Transverse colon (tissue), 4 donors: ENCODE results near the gene HNRNPA1L2. TPM values are rescaled to one million over a fixed set of nuclear protein-coding genes. Genes with fewer than 3 reads are reported as not detected.
"Not testable (repeated sequence)": the region's sequence is repeated elsewhere in the genome, so short reads cannot be mapped to it uniquely, and the experiment has no call there.

Source experiments
- DNase-seq: peaks from one replicate; pipeline ENCODE4 v3.0.0-alpha.2; 2019
- H3K27ac ChIP-seq, 4 donors: fragments of 200-600 bp; sonication (generic); 2 replicates each; pipeline ENCODE4 v1.5.1; 2016 to 2018; ENCODE audit warnings: inconsistent platforms in 4 of 4
- H3K27me3 ChIP-seq: fragments of 200-600 bp; sonication (generic); 2 replicates; pipeline ENCODE4 v1.5.1; 2017; ENCODE audit warnings: inconsistent platforms
- H3K36me3 ChIP-seq, 4 donors: fragments of 200-600 bp; sonication (generic); 2 replicates each; pipeline ENCODE4 v1.5.1; 2017 to 2019; ENCODE audit warnings: inconsistent platforms in 4 of 4
- H3K4me1 ChIP-seq, 4 donors: fragments of 200-600 bp; sonication (generic); 2 replicates each; pipeline ENCODE4 v1.5.1; 2017 to 2020; ENCODE audit warnings: inconsistent platforms in 4 of 4
- H3K4me3 ChIP-seq, 4 donors: fragments of 200-600 bp; sonication (generic); 1 replicate in 1 of 4; 2 replicates in 3 of 4; pipeline versions ENCODE4 v1.5.1 to v1.6.1; 2017 to 2019; ENCODE audit warnings: inconsistent platforms in 4 of 4
- H3K9me3 ChIP-seq, 2 donors: fragments of 200-600 bp; sonication (generic); 2 replicates each; pipeline ENCODE4 v1.5.1; 2017 to 2019; ENCODE audit warnings: inconsistent platforms in 2 of 2
- EP300 ChIP-seq: sonication (generic); formaldehyde crosslinking; IDR thresholded peaks from one replicate; pipeline ENCODE4 v1.6.1; 2017; ENCODE audit warnings: antibody characterized with exemption, low read depth
- POLR2A ChIP-seq: fragments of 450-650 bp; IDR thresholded peaks from one replicate; pipeline ENCODE4 v1.6.1; 2016; ENCODE audit warnings: antibody characterized with exemption, mild to moderate bottlenecking, moderate library complexity
- POLR2AphosphoS5 ChIP-seq, 3 donors: sonication (generic); formaldehyde crosslinking; IDR thresholded peaks; one replicate each; pipeline ENCODE4 v1.6.1; 2016; ENCODE audit warnings: antibody characterized with exemption in 3 of 3
- WGBS, 2 donors: methylation state at CpG; one replicate each; pipeline ENCODE4 v1.1.5; 2018; ENCODE audit warnings: low coverage in 1 of 2; 5-methylcytosine and 5-hydroxymethylcytosine counted together
- in situ Hi-C, 4 donors: fragments of 200-750 bp; cut with MboI; loops; one replicate each; pipeline versions ENCODE4 v1.15.0 to v1.15.1; 2017; ENCODE audit warnings: low sequenced_read_pairs in 3 of 4, low pct_ligation_motif_present in 1 of 4, low pct_unique_long_range_greater_than_20kb in 1 of 4
- intact Hi-C: fragments of 100-400 bp; cut with DNase I; formaldehyde crosslinking; loops from one replicate; pipeline ENCODE4 v1.15.1; 2023; ENCODE audit warnings: low total_unique reads
- total RNA-seq, 4 donors: library from RNA; depleted of rRNA; stranded (reverse); fragments of >200 nt; gene quantifications; one replicate each; pipeline ENCODE4 v1.1.0, GENCODE V29; 2016
- TF ChIP-seq, protein P1 (sequence below), 5 experiments: fragments of 200-600 bp in 3 of 5; fragments of 450-650 bp in 2 of 5; sonication (generic) in 3 of 5; IDR thresholded peaks; 1 replicate in 2 of 5; 2 replicates in 3 of 5; pipeline ENCODE4 v1.5.1; 2016 to 2017; ENCODE audit warnings: antibody characterized with exemption in 5 of 5, inconsistent platforms in 3 of 5, mild to moderate bottlenecking in 2 of 5, moderate library complexity in 1 of 5

Gene HNRNPA1L2
- total RNA-seq, 4 donors from 2014 or later = 1.5 to 3.3 TPM; not detected in 2

DNA sequence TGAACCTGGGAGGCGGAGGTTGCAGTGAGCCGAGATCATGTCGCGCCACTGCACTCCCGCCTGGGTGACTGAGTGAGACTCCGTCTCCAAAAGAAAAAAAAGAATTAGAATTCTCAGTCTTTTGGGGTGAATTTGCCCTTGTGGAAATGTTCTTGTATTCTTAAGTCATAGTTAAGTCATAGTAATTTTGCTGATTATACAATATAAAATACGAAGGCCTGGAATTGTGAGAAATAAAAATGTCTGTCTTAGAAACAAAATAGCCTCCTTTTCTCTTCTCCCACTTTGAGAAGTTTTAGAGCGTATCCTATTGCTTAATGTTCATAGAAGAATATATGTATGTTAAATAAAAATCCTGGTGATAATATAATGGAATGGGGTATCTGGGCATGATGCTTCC is 28.5 kb downstream of the HNRNPA1L2 start:
- Histone ChIP-seq H3K27me3 (no peaks in the 10 kb centered on the region), H3K36me3 (peaks cover 0 to 40% (median 15%) of the 10 kb centered on the region in 4 donors), H3K27ac (no peak overlapping the region), H3K4me1 (no peaks in the 10 kb centered on the region), H3K4me3 (no peak overlapping the region), H3K9me3 (no peaks in the 10 kb centered on the region)
- 96 to 97% methylated on average over 4 to 8 of the region's 8 CpGs for WGBS, 2 donors
- in situ Hi-C loops (loop anchor here in 3 of 4 donors (25.0 kb wide), 2 partner anchors 208 to 233 kb away; partner anchors contain the start of genes CKAP2 (in 2 of the 3) and VPS36 (in 2 of the 3)), intact Hi-C loops (no loop called here)
- TF ChIP-seq, protein P1, sequence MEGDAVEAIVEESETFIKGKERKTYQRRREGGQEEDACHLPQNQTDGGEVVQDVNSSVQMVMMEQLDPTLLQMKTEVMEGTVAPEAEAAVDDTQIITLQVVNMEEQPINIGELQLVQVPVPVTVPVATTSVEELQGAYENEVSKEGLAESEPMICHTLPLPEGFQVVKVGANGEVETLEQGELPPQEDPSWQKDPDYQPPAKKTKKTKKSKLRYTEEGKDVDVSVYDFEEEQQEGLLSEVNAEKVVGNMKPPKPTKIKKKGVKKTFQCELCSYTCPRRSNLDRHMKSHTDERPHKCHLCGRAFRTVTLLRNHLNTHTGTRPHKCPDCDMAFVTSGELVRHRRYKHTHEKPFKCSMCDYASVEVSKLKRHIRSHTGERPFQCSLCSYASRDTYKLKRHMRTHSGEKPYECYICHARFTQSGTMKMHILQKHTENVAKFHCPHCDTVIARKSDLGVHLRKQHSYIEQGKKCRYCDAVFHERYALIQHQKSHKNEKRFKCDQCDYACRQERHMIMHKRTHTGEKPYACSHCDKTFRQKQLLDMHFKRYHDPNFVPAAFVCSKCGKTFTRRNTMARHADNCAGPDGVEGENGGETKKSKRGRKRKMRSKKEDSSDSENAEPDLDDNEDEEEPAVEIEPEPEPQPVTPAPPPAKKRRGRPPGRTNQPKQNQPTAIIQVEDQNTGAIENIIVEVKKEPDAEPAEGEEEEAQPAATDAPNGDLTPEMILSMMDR (IDR thresholded peaks at IDR 0.05) = no peak
- TF ChIP-seq POLR2A (no peak), EP300 (no peak), POLR2AphosphoS5 (IDR thresholded peaks at IDR 0.05) (no peak)
- no peak for DNase-seq

DNA sequence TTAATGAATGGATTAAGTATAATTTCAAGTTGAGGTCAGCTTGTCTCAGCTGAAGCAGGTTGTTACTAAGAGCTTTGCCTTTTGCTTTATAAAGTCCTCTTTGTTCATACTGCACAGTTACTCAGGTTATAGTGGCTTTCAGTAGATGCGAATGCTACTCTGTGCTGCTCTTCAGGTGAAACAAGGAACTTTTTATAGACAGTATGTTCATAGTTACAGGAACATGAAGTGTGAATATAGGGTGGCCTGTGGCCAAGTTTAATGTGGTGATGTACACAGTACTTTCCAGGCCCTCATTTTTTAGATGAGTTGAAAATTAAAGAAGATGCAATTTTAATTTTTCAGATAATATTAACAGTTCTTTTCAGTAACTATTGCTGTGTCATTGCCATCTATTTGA is 31.2 kb downstream of the HNRNPA1L2 start:
- H3K4me1 ChIP-seq = no peaks in the 10 kb centered on the region
- no peak overlapping the region for H3K27ac ChIP-seq
- in situ Hi-C loops = loop anchor here in 3 of 4 donors (25.0 kb wide), 2 partner anchors 211 to 236 kb away; partner anchors contain the start of genes CKAP2 (in 2 of the 3) and VPS36 (in 2 of the 3)
- TF ChIP-seq POLR2A (no peak), EP300 (no peak), POLR2AphosphoS5 (IDR thresholded peaks at IDR 0.05) (no peak)
- TF ChIP-seq, protein P1 (IDR thresholded peaks at IDR 0.05) = no peak
- no peaks in the 10 kb centered on the region for H3K27me3 ChIP-seq
- intact Hi-C loops = no loop called here
- no peak for DNase-seq
- H3K4me3 ChIP-seq = no peak overlapping the region
- peaks cover 0 to 32% (median 9%) of the 10 kb centered on the region in 4 donors for H3K36me3 ChIP-seq
- WGBS, 2 donors = 84 to 89% methylated on average over 1 of the region's 1 CpG
- H3K9me3 ChIP-seq = no peaks in the 10 kb centered on the region

GRCh38 chr13:52677823-52678222 is 35.6 kb downstream of the HNRNPA1L2 start:
- intact Hi-C loops = no loop called here
- Histone ChIP-seq H3K4me1 (no peaks in the 10 kb centered on the region), H3K36me3 (peaks cover 0 to 52% (median 17%) of the 10 kb centered on the region in 4 donors), H3K27me3 (no peaks in the 10 kb centered on the region), H3K9me3 (no peaks in the 10 kb centered on the region), H3K4me3 (no peak overlapping the region), H3K27ac (no peak overlapping the region)
- WGBS, 2 donors = 97 to 100% methylated on average over 1 of the region's 1 CpG
- in situ Hi-C loops = no loop called here
- DNase-seq = no peak
- no peak for TF ChIP-seq EP300
- no peak for TF ChIP-seq POLR2A
- TF ChIP-seq POLR2AphosphoS5 (IDR thresholded peaks at IDR 0.05) = no peak
- TF ChIP-seq, protein P1 (IDR thresholded peaks at IDR 0.05) = no peak

DNA sequence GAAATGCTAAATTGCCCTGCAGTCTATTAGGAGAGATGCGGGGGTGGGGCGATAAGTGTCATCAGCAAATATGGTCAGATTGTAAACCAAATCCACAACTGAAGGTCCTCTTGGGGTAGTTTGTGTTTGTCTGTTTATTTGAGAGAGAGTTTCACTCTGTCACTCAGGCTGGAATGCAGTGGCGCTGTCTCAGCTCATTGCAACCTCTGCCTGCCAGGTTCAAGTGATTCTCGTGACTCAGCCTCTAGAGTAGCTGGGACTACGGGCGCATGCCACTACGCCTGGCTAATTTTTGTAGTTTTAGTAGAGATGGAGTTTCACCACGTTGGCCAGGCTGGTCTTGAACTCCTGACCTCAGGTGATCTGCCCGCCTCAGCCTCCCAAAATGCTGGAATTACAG is 43.6 kb downstream of the HNRNPA1L2 start:
- in situ Hi-C loops, H3K9me3 ChIP-seq, intact Hi-C loops, H3K4me1 ChIP-seq, DNase-seq, H3K27ac ChIP-seq, H3K27me3 ChIP-seq, H3K4me3 ChIP-seq: not testable (repeated sequence)
- 89 to 100% methylated on average over 3 to 9 of the region's 9 CpGs for WGBS, 2 donors
- H3K36me3 ChIP-seq = peaks cover 0 to 57% (median 25%) of the 10 kb centered on the region in 4 donors

DNA sequence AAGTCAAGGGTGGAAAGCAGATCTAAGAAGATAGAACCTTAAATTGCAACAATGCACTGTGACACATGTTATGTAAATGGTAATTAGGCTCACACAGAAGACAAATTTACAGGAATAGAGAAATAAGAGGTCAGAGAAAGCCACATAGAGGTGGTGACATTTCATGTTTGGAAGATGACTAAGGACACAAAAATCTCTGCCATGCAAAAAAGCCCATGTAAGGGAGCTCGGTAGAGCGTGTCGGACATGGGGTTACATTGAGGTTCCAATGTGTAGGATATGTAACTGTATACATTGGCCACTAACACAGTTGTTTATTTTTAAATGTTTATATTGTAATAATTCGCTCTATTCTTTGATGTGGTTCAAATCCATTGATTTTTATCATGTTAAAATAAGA is 44.1 kb downstream of the HNRNPA1L2 start:
- intact Hi-C loops = no loop called here
- H3K27ac ChIP-seq = no peak overlapping the region
- H3K36me3 ChIP-seq = peaks cover 0 to 57% (median 22%) of the 10 kb centered on the region in 4 donors
- no peak for DNase-seq
- WGBS, 2 donors = 91 to 100% methylated on average over 4 of the region's 4 CpGs
- in situ Hi-C loops = no loop called here
- no peaks in the 10 kb centered on the region for H3K9me3 ChIP-seq
- TF ChIP-seq POLR2AphosphoS5 (IDR thresholded peaks at IDR 0.05) (no peak), POLR2A (no peak), EP300 (no peak)
- TF ChIP-seq, protein P1 (IDR thresholded peaks at IDR 0.05) = no peak
- H3K4me3 ChIP-seq = no peak overlapping the region
- no peaks in the 10 kb centered on the region for H3K27me3 ChIP-seq
- no peaks in the 10 kb centered on the region for H3K4me1 ChIP-seq
